WTC11 (cell line): ENCODE results near the gene ZFX.

Experiments used
- JUN ChIP-seq: sonication (generic); formaldehyde crosslinking; IDR thresholded peaks from 2 replicates; pipeline ENCODE4 v1.8.0; 2023; ENCODE audit warnings: mild to moderate bottlenecking, missing genetic modification reagents
- NR3C1 ChIP-seq: sonication (generic); formaldehyde crosslinking; conservative IDR thresholded peaks from 2 replicates; pipeline ENCODE4 v1.8.1; 2023; ENCODE audit warnings: low read depth, mild to moderate bottlenecking, missing genetic modification reagents
- RELA ChIP-seq: sonication (generic); formaldehyde crosslinking; IDR thresholded peaks from 2 replicates; pipeline ENCODE4 v1.8.1; 2022; ENCODE audit warnings: missing genetic modification reagents, mild to moderate bottlenecking, borderline replicate concordance
- TCF7 ChIP-seq: sonication (generic); formaldehyde crosslinking; IDR thresholded peaks from 2 replicates; pipeline ENCODE4 v1.8.0; 2022; ENCODE audit warnings: mild to moderate bottlenecking, low read depth, missing genetic modification reagents, moderate library complexity
- ZNF416 ChIP-seq: fragments of 250-450 bp; sonication (Bioruptor Pico); IDR thresholded peaks from 2 replicates; pipeline ENCODE4 v1.9.0; 2021; ENCODE audit warnings: mild to moderate bottlenecking, inconsistent platforms
- TF ChIP-seq, protein P1 (sequence below): fragments of 200-600 bp; IDR thresholded peaks from 2 replicates; pipeline ENCODE4 v1.8.0; 2022; ENCODE audit warnings: antibody characterized with exemption
- TF ChIP-seq, protein P2 (sequence below): sonication (generic); formaldehyde crosslinking; IDR thresholded peaks from 2 replicates; pipeline ENCODE4 v1.8.0; 2023; ENCODE audit warnings: mild to moderate bottlenecking, missing genetic modification reagents
- TF ChIP-seq, protein P3 (sequence below): sonication (generic); formaldehyde crosslinking; IDR thresholded peaks from 2 replicates; pipeline ENCODE4 v1.8.1; 2023; ENCODE audit warnings: mild to moderate bottlenecking, missing genetic modification reagents
- TF ChIP-seq, protein P4 (sequence below): sonication (generic); formaldehyde crosslinking; IDR thresholded peaks from 2 replicates; pipeline ENCODE4 v1.8.1; 2022; ENCODE audit warnings: mild to moderate bottlenecking, missing genetic modification reagents, moderate library complexity, borderline replicate concordance
- TF ChIP-seq, protein P5 (sequence below): sonication (generic); formaldehyde crosslinking; IDR thresholded peaks from 2 replicates; pipeline ENCODE4 v1.8.1; 2023; ENCODE audit warnings: mild to moderate bottlenecking, missing genetic modification reagents
- TF ChIP-seq, protein P6 (sequence below): sonication (generic); formaldehyde crosslinking; IDR thresholded peaks from 2 replicates; pipeline ENCODE4 v1.8.1; 2022; ENCODE audit warnings: low read depth, missing genetic modification reagents, borderline replicate concordance

DNA sequence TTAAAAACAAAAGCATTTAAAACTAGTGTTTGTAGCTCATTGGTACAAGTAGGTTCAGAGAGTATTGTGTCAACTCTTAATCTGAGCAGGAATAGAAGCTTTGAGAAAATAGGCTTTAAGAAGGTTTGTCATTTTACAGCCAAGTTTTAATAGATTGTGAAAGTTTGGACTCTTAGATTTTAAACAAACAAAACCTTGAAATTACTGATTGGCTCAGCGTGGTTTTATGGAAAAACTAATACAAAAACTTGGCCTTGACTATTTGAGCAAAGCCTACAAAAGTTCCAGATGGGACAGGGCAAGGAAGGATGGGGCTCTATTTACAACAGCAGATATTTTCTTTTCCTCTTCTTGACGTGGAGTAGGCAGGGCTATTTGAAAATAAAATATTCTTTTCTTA lies 16.5 kb downstream of the ZFX start:
- TF ChIP-seq JUN (CRISPR knock-in tag) (no peak), NR3C1 (CRISPR knock-in tag) (no peak), RELA (no peak), TCF7 (no peak), ZNF416 (CRISPR knock-in tag) (no peak)
- TF ChIP-seq, protein P1, sequence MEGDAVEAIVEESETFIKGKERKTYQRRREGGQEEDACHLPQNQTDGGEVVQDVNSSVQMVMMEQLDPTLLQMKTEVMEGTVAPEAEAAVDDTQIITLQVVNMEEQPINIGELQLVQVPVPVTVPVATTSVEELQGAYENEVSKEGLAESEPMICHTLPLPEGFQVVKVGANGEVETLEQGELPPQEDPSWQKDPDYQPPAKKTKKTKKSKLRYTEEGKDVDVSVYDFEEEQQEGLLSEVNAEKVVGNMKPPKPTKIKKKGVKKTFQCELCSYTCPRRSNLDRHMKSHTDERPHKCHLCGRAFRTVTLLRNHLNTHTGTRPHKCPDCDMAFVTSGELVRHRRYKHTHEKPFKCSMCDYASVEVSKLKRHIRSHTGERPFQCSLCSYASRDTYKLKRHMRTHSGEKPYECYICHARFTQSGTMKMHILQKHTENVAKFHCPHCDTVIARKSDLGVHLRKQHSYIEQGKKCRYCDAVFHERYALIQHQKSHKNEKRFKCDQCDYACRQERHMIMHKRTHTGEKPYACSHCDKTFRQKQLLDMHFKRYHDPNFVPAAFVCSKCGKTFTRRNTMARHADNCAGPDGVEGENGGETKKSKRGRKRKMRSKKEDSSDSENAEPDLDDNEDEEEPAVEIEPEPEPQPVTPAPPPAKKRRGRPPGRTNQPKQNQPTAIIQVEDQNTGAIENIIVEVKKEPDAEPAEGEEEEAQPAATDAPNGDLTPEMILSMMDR, result no peak
- TF ChIP-seq, protein P2, sequence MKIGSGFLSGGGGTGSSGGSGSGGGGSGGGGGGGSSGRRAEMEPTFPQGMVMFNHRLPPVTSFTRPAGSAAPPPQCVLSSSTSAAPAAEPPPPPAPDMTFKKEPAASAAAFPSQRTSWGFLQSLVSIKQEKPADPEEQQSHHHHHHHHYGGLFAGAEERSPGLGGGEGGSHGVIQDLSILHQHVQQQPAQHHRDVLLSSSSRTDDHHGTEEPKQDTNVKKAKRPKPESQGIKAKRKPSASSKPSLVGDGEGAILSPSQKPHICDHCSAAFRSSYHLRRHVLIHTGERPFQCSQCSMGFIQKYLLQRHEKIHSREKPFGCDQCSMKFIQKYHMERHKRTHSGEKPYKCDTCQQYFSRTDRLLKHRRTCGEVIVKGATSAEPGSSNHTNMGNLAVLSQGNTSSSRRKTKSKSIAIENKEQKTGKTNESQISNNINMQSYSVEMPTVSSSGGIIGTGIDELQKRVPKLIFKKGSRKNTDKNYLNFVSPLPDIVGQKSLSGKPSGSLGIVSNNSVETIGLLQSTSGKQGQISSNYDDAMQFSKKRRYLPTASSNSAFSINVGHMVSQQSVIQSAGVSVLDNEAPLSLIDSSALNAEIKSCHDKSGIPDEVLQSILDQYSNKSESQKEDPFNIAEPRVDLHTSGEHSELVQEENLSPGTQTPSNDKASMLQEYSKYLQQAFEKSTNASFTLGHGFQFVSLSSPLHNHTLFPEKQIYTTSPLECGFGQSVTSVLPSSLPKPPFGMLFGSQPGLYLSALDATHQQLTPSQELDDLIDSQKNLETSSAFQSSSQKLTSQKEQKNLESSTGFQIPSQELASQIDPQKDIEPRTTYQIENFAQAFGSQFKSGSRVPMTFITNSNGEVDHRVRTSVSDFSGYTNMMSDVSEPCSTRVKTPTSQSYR (CRISPR knock-in tag), result no peak
- TF ChIP-seq, protein P3, sequence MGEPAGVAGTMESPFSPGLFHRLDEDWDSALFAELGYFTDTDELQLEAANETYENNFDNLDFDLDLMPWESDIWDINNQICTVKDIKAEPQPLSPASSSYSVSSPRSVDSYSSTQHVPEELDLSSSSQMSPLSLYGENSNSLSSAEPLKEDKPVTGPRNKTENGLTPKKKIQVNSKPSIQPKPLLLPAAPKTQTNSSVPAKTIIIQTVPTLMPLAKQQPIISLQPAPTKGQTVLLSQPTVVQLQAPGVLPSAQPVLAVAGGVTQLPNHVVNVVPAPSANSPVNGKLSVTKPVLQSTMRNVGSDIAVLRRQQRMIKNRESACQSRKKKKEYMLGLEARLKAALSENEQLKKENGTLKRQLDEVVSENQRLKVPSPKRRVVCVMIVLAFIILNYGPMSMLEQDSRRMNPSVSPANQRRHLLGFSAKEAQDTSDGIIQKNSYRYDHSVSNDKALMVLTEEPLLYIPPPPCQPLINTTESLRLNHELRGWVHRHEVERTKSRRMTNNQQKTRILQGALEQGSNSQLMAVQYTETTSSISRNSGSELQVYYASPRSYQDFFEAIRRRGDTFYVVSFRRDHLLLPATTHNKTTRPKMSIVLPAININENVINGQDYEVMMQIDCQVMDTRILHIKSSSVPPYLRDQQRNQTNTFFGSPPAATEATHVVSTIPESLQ (CRISPR knock-in tag), result no peak
- TF ChIP-seq, protein P4, sequence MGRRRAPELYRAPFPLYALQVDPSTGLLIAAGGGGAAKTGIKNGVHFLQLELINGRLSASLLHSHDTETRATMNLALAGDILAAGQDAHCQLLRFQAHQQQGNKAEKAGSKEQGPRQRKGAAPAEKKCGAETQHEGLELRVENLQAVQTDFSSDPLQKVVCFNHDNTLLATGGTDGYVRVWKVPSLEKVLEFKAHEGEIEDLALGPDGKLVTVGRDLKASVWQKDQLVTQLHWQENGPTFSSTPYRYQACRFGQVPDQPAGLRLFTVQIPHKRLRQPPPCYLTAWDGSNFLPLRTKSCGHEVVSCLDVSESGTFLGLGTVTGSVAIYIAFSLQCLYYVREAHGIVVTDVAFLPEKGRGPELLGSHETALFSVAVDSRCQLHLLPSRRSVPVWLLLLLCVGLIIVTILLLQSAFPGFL (CRISPR knock-in tag), result no peak
- TF ChIP-seq, protein P5, sequence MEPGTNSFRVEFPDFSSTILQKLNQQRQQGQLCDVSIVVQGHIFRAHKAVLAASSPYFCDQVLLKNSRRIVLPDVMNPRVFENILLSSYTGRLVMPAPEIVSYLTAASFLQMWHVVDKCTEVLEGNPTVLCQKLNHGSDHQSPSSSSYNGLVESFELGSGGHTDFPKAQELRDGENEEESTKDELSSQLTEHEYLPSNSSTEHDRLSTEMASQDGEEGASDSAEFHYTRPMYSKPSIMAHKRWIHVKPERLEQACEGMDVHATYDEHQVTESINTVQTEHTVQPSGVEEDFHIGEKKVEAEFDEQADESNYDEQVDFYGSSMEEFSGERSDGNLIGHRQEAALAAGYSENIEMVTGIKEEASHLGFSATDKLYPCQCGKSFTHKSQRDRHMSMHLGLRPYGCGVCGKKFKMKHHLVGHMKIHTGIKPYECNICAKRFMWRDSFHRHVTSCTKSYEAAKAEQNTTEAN (CRISPR knock-in tag), result no peak
- TF ChIP-seq, protein P6, sequence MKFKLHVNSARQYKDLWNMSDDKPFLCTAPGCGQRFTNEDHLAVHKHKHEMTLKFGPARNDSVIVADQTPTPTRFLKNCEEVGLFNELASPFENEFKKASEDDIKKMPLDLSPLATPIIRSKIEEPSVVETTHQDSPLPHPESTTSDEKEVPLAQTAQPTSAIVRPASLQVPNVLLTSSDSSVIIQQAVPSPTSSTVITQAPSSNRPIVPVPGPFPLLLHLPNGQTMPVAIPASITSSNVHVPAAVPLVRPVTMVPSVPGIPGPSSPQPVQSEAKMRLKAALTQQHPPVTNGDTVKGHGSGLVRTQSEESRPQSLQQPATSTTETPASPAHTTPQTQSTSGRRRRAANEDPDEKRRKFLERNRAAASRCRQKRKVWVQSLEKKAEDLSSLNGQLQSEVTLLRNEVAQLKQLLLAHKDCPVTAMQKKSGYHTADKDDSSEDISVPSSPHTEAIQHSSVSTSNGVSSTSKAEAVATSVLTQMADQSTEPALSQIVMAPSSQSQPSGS (CRISPR knock-in tag), result no peak
